Measurements from ENCODE around the gene FRK.
A peak's percentile ranks its signal among the peaks of the same experiment; 100 is the strongest.
"Not testable (repeated sequence)": the region's sequence is repeated elsewhere in the genome, so short reads cannot be mapped to it uniquely, and the experiment has no call there.

FRK gene, protein sequence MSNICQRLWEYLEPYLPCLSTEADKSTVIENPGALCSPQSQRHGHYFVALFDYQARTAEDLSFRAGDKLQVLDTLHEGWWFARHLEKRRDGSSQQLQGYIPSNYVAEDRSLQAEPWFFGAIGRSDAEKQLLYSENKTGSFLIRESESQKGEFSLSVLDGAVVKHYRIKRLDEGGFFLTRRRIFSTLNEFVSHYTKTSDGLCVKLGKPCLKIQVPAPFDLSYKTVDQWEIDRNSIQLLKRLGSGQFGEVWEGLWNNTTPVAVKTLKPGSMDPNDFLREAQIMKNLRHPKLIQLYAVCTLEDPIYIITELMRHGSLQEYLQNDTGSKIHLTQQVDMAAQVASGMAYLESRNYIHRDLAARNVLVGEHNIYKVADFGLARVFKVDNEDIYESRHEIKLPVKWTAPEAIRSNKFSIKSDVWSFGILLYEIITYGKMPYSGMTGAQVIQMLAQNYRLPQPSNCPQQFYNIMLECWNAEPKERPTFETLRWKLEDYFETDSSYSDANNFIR

DNA sequence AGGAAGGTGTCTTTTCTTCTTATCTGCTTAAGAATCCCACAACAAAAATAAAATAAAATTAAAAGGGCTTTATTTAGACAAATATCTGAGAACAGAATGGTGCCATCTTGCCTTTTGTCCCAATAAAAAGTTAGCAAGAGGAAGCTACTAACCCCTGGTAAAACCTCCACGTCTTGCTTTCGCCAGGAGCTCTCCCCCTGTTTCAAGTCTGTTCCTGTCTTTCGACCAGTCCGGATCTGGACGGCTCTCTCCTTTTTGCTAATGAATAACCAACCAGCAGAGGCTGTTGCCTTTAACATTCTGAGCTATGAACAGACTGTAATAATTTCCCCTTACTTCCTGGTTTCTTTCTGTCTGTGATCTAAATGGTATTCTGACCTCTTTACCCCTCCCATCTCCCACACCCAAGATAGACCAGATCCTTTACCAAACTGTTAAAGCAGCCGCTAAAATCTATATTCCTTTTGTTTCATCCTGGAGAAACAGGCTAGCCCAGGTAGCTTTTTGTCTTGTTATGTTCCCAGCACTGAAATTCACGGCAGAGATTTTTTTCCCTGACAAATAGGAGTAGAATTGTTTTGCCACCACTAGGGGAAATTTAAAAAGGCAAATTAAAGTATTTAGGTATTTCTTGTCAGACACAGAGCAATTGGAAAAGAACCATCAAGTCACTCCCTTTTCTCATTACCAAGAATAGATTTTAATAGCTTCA is at the start of gene FRK:
Gene FRK (minus strand): TSS at position 320 of the 712 bp plus-strand sequence. CDS start 580 bp downstream, outside the sequence.
- DNase-seq: no peak

DNA sequence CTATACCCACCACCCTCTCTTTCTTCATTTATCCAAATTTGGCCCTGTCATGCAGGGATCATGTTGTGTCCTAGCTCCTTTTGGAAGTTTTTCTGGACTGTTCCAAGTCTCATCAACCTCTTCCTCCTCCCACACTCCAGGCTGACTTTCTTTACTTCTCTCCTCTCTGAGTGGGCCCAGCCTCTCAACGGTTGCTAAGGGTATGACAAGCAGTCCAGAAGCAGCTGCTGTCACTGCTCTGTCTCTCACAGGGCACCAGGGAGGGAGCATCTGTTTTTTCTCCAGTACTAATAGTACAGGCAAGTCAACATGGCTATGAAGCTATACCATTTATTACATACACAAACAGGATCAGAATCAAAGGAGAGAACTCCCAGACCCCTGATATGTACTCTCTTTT is 48.1 kb upstream of the FRK start:
- DNase-seq: no peak

DNA sequence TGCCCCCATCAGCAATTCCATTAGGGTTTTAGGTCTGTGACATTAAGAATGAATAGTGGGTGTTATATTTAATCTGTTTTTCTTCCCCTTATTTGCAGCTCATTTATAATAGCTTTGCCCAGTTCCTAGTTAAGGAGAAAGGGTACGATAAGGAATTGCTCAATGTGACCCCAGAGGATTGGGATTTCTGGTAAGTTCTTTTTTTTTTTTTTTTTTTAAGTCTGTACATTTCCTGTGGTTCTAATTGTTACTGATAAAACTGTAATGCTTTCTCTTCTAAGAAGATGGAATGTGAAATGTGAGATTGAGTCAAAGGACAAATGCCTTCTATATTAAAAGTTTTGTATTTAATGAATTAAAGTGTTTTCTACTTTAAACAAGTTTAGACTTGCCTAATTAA is 45.5 kb upstream of the FRK start:
- no peak for DNase-seq

DNA sequence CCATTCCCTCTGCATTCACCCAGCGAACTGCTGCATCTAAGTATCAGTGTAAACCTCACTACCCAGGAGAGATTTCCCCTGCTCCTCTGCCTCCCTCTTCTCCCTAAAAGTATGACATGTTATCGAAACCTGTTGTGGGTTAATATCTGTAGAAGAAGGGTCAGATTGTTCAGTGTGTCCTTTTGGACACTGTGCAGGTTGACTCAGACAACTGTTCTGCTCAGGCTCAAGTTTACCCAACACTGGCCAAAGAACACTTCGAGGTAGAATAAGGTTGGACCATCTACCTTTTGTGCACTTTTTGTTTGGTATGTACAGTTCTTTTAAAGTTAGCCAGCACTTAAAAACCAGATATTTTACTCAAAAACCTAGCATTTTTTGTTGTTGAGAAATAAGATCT is 44.6 kb upstream of the FRK start:
- no peak for DNase-seq

DNA sequence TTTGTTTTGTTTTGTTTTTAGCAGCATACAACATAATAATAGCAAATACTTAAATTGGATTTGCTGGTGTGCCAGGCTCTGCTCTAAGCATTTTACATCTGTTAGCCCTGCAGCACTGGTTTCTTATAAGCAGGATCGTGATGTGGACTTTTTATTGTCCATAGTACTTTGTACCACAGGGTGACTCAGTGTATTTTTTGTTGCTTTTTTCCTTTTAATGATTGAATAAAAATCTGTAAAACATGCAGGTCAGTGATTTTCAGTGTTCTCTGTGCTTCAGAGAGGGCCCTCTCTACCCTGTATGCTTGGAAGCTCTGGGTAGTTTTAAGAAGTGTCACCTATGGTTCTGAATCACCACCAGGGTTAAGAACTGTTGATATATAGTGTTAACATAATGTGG is 43.9 kb upstream of the FRK start:
- DNase-seq: no peak

DNA sequence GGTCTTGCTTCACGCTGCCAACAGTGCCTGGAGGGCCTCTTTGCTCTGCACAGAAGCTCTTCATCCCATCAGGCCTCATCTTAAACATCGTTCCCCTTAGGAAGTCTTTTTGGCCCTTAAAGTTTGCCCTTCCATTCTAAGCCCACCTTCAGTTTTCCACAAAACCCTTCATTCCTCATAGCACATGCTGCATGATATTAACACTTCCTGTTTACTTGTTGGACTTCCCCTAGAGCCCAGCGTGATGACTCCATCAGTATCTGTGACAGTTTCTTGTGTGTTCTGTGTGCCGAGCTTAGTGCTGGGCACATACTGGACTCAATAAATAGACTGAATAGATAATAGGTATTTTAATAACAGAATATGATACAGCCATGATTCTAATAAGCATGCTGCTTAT is 42.2 kb upstream of the FRK start:
- no peak for DNase-seq

DNA sequence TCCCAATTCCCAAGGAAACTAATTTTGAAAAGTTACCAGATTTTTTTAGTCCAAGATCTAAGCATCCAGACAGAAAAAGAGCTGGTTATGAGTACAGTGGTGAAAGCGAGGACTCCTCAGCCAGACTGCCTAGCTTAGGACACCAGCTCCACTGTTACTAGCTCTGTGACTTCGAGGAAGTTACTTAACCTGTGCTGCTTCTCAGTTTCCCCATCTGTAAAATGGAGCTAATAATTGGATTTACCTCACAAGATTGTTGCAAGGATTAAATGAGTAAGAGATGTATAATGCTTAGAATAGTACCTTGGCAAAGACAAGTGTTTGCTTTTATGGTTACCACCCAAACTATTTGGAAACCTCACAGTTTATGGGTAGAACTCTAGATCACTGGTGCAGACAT is 41.1 kb upstream of the FRK start:
- DNase-seq: no peak

DNA sequence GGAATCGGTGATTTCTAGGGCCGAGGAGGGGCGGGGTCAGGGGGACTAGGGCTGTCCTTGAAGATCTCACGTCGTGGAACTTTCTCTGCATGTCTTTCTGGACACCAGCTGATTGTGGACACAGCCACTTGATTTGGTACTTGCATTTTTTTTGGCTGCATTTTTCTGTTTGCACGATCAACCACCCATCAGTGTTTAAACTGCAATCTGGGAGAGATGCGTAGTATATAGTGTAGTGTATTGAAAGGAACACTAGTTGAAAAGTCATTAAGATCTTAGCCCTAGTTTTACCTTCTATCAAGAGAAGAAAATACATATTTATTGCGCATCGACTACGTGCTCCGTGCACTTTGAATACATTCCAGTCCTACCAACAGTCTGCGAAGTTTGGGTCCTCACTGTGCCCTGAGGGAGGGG is 40.6 kb upstream of the FRK start:
- no peak for DNase-seq

DNA sequence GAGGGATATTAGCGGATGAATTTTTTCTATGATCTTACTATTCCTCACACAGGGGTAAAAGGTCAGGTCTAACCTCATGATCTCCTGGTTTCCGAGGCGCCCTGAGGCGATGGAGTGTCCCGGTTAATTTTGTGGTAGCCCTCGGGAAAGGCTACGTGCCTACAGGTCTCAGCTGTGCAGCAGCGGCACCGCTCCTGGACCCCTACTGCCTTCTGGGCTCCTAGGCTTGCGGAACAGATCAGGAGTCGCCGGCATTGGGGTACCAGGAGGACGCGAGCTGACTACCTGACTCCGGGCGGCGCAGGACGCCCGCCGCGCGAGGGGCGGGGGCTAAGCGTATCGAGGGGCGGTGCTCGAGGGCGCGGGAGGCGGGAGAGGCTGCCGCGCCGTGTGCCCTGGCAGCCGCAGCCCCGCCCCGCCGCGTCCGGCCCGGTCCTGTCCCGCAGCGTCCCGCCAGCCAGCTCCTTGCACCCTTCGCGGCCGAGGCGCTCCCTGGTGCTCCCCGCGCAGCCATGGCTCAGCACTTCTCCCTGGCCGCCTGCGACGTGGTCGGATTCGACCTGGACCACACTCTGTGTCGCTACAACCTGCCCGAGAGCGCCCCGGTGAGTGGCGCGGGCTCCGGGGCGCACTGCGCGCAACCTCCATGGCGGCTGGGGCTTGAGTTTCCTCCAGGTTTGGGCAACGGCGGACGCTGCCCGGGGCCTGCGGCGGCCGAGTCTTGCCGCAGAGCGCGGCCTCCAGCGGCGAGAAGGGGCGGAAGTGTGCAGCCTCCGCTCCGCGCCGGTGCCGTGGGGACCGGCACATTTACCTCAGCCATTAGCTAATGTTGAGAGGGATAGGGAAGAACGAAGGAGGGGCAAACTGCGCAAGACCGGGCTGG is 40.0 kb upstream of the FRK start, which contains the start of gene NT5DC1:
Gene NT5DC1 (plus strand): TSS at position 435 of the 883 bp plus-strand sequence. CDS start 78 bp downstream, at position 513.
- peak; percentile 91 for DNase-seq

DNA sequence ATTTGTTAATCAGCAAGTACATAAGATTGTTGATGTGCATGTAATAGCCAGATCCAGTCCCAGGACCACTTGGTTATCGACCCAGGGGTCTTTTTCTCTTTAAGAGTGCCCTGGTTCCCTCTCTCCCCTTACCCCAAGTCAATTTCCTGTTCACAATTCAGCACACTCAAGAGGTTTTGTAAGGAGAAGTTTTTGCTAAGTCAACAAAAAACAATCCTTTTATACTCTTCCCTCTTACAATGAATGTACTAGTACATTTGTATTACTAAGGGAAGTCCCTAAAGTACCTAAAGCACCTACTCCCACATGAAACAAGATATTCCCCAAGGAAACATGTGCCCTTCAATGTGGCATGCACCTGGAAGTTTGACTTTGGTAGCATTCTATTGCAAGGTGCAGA is 38.3 kb upstream of the FRK start:
- no peak for DNase-seq

DNA sequence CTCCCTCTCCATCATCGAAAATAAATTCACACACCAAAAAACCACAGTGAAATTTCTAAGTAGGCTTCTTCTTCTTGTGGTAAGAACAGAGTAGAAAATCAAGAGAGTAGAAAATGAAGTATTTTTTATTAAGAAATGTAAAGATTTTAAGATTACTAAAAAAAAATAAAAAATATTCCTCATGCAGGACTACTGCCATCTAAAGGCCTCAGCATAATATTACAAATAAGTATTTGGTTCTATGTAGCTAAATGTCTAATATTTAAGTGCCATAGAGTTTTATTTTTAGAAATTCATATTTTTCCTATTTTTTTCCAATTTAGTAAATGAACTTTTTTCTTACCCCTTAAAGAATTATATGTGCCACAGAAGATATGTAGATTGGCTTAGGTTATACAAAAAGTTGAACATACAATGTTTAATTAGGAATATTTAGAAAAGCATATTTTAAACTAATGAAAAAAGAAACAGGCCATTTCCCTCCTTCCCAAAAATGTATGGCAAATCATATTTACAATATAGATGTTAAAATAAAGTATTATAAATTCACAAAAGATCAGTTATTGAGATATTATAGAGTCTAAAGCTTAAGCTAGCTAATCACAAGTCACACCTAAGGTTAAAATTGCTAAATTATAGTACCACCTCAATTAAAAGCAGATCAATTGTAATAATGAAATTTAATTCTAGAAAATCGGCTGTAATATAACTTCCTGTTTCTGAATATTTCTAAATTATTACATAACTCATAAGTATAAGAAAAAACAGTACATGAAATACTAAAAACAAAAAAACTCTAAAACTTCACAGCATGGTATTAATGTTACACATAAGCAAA is 36.5 kb upstream of the FRK start:
- no peak for DNase-seq

DNA sequence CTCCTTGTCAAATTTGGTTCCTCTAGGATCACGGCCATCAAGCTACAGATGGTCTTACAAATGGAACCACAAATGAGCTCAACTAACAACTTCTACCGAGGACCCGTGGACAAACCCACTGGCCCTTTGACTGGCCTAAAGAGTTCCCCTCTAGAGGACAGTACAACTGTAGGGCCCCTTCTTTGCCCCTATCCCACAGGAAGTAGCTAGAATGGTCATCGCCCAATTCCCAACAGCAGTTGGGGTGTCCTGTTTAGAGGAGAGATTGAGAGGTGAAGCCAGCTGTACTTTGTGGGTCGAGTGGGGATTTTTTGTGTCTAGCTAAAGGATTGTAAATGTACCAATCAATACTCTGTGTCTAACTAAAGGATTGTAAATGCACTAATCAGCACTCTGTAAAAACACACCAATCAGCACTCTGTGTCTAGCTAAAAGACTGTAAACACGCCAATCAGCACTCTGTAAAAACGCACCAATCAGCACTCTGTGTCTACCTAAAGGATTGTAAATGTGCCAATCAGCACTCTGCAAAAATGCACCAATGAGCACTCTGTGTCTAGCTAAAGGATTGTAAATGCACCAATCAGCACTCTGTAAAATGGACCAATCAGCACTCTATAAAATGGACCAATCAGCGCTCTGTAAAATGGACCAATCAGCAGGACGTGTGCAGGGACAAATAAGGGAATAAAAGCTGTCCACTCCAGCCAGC is 35.5 kb upstream of the FRK start:
- not testable (repeated sequence) for DNase-seq

DNA sequence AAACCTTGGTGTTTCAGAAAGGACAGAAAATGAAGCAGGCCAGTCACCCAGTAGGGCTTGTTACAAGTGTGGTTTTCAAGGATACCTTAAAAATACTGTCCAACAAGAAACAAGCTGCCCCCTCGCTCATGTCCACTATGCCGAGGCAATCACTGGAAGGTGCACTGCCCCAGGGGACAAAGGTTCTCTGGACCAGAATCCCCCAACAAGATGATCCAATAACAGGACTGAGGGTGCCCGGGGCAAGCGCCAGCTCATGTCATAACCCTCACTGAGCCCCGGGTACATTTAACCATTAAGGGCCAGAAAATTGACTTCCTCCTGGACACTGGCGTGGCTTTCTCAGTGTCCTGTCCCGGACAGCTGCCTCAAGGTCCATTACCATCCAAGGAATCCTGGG is 33.4 kb upstream of the FRK start:
- DNase-seq: no peak

DNA sequence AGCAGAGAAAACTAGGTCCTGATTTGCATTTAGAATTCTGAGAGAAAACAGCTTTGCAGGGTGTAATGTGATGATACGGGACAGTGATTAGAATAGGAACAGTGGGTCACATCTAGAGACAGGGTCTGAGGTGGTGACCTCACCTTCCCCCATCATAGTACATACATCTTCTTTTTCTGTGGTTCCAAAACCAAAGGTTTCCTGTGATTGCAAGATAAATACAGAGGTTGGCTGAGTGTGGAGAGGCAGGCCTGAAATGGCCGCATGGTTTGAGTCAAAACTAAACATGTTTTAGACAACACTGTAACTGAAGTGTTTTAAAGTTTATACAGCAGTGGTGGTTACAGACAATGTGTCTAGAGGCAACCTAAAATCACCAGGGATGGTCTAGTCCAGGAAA is 29.6 kb upstream of the FRK start:
- DNase-seq: peak; percentile 48

DNA sequence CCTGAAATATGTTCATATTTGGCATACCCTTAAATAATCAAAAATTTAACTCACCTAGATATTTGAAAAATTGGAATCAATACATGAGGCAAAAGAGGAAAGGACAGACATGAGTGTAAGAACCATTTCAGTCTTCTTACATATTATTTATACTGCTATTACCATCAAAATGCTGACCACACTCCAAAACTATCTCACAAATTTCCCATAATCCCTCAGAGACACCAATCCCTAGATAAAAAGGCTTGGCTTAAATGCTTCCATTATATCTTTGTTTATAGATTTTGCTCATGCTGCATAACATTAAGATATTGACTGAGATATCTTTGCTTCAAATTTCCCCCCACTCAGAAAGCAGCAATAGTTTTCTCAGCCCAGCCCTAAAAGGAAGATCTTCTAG is 28.3 kb upstream of the FRK start:
- no peak for DNase-seq

DNA sequence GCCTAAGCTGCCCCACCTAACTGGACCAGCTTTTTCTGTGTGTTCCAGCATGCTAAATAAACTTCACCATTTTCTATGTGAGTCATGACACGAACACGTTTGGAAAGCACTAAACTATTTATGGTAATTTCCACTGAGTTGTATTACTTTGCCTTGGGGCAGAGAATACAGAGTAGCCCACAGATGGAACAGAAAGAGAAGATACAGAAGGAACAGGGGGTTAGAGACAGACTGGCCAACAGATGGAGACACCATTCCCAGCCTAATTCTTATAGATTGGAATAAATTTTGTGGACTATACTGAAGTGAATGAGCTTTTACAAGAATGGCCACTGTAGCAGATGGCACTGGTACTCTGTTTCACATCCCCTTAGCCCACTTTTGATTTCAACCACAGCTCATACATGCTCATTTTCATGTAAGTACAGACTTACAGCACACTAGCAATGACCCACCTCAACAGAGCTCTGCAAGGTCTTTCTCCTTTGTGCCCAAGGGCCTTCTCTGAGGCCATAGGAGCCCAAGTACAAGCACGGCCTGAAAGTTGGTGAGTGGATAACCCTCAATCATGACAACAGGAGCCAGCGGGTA is 26.8 kb upstream of the FRK start:
- DNase-seq: no peak

DNA sequence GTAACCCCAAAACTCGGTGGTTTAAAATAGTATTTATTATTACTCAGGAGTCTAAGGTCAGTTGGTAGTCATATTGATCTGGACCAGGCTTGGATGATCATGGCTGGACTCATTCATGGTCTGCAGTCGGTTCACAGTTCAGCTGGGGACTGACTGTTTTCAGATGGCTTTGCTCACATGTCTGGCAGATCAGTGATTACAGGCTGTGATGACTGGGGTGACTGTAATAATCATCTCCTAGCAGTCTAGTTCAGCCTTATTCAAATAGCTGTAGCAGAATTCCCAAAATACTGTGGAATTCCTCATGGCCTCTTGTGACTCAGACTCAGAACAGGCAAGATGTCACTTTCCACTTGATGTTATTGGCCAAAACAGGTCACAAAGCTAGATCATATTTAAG is 23.6 kb upstream of the FRK start:
- no peak for DNase-seq

DNA sequence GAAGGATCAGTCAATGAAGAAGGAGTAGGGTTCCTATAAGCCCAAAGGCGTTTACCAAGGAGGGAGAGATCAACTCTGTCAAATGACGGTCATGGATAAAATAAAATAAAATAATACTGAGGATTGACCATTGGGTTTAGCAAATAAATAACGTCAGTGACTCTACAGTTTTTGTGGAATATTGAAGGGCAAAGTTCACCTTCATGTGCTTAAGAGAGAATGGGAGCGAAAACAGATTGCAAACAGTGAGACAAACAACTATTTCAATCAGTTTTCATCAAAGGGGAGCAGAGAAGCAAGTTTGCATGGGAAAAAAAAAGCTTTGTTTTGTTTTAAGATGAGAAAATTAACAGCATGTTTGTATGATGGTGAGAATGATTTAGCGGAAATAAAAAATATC is 22.4 kb upstream of the FRK start:
- no peak for DNase-seq

DNA sequence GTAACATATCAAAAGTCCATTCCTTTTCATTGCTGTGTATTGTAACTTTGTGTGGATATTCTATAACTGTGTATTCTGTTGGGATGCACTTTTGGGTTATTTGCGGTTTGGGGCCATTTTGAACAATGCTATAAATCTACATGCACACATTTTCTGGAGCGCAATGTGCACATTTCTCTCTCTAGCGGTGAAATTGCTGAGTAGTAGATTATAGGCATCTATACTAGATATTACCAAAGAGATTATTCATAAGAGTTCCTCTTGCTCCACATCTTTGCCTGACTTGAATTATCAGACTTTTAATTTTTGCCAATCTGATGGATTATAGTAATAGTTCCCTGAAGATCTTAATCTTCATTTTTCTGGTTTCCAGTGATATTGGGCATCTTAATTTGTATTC is 18.3 kb upstream of the FRK start:
- DNase-seq: no peak

DNA sequence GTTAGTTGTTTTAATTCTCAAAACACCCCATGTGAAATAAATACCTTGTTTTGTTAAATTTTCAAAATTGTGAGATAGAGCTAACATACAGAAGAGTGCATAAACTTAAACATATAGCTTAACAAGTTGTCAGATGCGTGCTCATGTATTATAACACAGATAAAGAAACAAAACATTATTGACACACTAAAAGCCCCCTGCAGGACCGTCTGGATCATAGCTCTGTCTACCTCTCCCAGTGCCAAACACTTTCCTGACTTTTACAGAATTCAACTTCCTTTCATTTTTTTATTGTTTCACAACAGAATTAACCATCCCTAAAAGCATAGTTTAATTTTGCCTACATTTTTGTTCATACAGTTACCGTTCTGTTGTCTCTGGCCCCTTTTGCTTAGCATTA is 17.8 kb upstream of the FRK start:
- no peak for DNase-seq

DNA sequence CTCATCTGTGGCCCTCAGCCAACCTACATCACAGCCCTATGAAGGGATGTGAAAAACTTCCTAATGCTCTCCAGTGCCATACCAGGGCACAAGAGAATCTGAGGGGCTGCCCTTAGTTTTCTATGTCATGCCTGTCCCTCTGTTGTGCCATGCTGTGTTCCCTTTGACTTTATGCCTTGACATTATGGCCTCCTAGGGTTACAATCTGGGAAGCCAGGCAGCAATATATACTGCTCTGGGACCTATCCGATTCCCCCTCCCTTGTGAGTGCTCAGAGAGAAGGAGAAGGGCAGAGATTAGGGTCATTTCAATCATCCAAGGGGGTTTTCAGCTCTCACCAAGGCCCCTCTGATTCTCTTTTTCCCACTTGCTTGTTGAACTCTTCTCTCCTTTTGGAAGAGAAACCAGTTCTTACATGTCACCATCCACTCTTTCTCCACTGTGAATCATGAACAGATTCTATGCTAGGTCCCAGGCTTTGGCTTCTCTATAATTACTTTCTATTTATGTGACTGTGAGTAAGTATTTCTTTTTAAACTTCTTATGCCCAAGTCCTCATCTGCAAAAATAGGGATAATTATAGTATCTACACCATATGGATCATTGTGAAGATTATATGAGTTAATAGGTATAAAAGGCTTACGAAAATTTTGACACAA is 14.2 kb upstream of the FRK start:
- no peak for DNase-seq

All from activated CD4-positive, alpha-beta T cell treated with anti-CD3 and anti-CD28 coated beads, Interleukin-2, Interleukin-6, amounts not matched to agents 100 ng/mL and 50 ng/mL, durations not matched to agents 16 hours and 8 hours (primary cell).